Effector memory CD8-positive, alpha-beta T cell (primary cell): ENCODE data around the gene MGARP.

Experiments used
- ATAC-seq: fragments of 150-1000 bp; cut with Tn5 transposase; replicated peaks from 2 replicates; pipeline ENCODE4 v1.10.0; 2021; ENCODE audit warnings: mild to moderate bottlenecking, moderate library complexity
- DNase-seq, 3 experiments: peaks; one replicate each; pipeline ENCODE4 v3.0.0; 2021
- H3K27ac Mint-ChIP-seq, 2 donors: one replicate each; pipeline ENCODE4 v1.8.0; 2022; ENCODE audit warnings: mild to moderate bottlenecking in 2 of 2, mixed read lengths in 2 of 2, moderate library complexity in 2 of 2
- H3K27me3 Mint-ChIP-seq, 2 donors: one replicate each; pipeline ENCODE4 v1.8.0; 2022; ENCODE audit warnings: mixed read lengths in 2 of 2
- H3K36me3 Mint-ChIP-seq: one replicate; pipeline ENCODE4 v1.8.0; 2022; ENCODE audit warnings: mild to moderate bottlenecking, moderate library complexity, mixed read lengths; ENCODE audit not compliant: insufficient read depth
- H3K4me1 Mint-ChIP-seq, 2 donors: one replicate each; pipeline ENCODE4 v1.8.0; 2022; ENCODE audit warnings: low read depth in 2 of 2, mixed read lengths in 2 of 2
- H3K4me3 Mint-ChIP-seq, 2 donors: one replicate each; pipeline ENCODE4 v1.8.0; 2022; ENCODE audit warnings: mild to moderate bottlenecking in 2 of 2, mixed read lengths in 2 of 2, moderate library complexity in 2 of 2
- H3K9me3 Mint-ChIP-seq, 2 donors: one replicate each; pipeline ENCODE4 v1.8.0; 2022; ENCODE audit warnings: mixed read lengths in 2 of 2

The MGARP gene

GRCh38 chr4:139223682-139224317 is 56.2 kb downstream of the MGARP start:
- peak overlapping the region in 1 of 2 donors; percentile 6 for H3K27ac Mint-ChIP-seq
- no peaks in the 10 kb centered on the region for H3K27me3 Mint-ChIP-seq
- H3K36me3 Mint-ChIP-seq, result no peaks in the 10 kb centered on the region
- DNase-seq (no peak), ATAC-seq (no peak)
- H3K9me3 Mint-ChIP-seq, result no peaks in the 10 kb centered on the region
- no peak overlapping the region for H3K4me3 Mint-ChIP-seq
- H3K4me1 Mint-ChIP-seq, result peaks cover 3 to 7% of the 10 kb centered on the region in 2 donors

GRCh38 chr4:139222215-139222614 is 57.8 kb downstream of the MGARP start:
- Mint-ChIP-seq H3K27ac (no peak overlapping the region), H3K36me3 (no peaks in the 10 kb centered on the region), H3K27me3 (no peaks in the 10 kb centered on the region), H3K4me3 (no peak overlapping the region), H3K4me1 (peaks cover 3 to 7% of the 10 kb centered on the region in 2 donors), H3K9me3 (no peaks in the 10 kb centered on the region)
- no peak for ATAC-seq
- DNase-seq, result no peak

DNA sequence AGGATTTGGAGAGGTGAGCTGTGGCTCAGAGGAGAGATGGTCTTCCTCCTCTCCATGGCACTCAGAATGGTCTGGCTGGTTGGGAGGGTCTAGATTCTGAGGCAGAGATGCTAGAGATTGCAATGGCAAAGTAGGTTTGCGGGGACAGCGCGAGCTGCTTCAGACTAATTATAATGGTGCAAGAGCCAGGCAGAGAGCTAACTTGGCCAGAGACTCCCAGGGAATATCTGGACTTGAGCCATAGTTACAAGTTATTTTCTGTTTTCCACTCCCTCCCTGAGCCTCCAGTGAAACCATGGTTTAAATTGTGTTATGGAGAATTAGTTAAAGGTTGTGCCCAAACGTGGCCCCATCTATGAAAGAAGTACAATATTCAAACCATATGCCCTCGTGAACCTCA is 58.3 kb downstream of the MGARP start:
- Mint-ChIP-seq H3K27me3 (no peaks in the 10 kb centered on the region), H3K4me3 (no peak overlapping the region), H3K4me1 (peaks cover 3 to 7% of the 10 kb centered on the region in 2 donors), H3K9me3 (no peaks in the 10 kb centered on the region), H3K36me3 (no peaks in the 10 kb centered on the region), H3K27ac (no peak overlapping the region)
- DNase-seq (no peak), ATAC-seq (no peak)

- no peak overlapping the region for H3K4me3 Mint-ChIP-seq
- no peak for ATAC-seq
- H3K36me3 Mint-ChIP-seq, result no peaks in the 10 kb centered on the region
- H3K27me3 Mint-ChIP-seq, result no peaks in the 10 kb centered on the region
- no peaks in the 10 kb centered on the region for H3K9me3 Mint-ChIP-seq
- no peak overlapping the region for H3K27ac Mint-ChIP-seq
- DNase-seq, result no peak
- peaks cover 3 to 7% of the 10 kb centered on the region in 2 donors for H3K4me1 Mint-ChIP-seq
Observed at GRCh38 chr4:139219450-139220055, 60.5 kb downstream of the MGARP start.
